ENCODE data around the gene CASD1.

- TF ChIP-seq CTCF (IDR thresholded peaks at IDR 0.05 in 4 of 5, conservative IDR thresholded peaks at IDR 0.05 in 1 of 5) (no peak), POLR2A (IDR thresholded peaks at IDR 0.05) (no peak)
These were observed 52.9 kb downstream of the CASD1 start for GRCh38 chr7:94562525-94562924.

Measured in gastrocnemius medialis (tissue), 4 donors.